COR-L47 (cell line): Measurements from ENCODE around the gene LAIR1.
"Not testable (repeated sequence)": the region's sequence is repeated elsewhere in the genome, so short reads cannot be mapped to it uniquely, and the experiment has no call there.

Experiments used
- DNase-seq: peaks from one replicate; lab custom pipeline; 2025; lab: John Stamatoyannopoulos, UW

Gene LAIR1

DNA sequence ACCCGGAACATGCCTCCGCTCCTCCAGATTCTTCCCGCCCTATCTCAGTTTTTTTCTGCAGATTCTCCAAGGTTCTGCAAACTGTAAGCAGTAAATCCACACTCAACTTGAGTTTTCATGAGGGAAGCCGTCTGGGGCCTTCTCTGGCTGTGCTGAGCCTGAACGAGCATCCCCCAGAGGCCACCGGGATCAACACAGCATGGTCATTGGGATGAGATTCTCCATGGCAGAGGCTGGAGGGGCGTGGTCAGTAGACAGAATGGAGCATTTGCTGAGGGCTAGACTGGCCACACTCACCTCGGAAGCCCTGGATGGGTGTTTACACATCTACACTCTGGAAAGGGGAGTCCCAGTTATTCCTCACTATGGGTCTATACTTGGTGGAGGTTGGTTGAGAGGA lies 23.4 kb downstream of the LAIR1 start:
- no peak for DNase-seq

GRCh38 chr19:54339646-54340358 lies 24.9 kb downstream of the LAIR1 start:
- no peak for DNase-seq

DNA sequence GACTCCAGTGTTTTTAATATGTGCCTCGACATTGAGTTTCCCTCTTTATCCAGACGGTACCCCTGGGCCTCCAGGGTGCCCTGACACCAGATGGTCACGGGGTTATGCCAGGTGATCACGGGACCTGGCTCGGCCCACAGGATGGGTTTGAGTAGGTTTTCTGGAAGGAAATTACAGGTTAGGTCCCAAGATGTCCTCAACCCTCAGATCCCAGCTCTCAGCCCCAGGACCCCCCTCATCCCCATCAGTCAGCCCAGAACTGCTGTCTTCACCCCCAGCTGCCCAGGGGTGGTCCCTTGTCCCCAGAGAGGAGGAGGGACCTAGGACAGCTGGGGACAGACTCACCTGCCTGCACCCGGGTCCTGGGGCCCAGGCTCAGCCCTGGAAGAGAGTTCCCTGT lies 26.2 kb downstream of the LAIR1 start:
- no peak for DNase-seq

DNA sequence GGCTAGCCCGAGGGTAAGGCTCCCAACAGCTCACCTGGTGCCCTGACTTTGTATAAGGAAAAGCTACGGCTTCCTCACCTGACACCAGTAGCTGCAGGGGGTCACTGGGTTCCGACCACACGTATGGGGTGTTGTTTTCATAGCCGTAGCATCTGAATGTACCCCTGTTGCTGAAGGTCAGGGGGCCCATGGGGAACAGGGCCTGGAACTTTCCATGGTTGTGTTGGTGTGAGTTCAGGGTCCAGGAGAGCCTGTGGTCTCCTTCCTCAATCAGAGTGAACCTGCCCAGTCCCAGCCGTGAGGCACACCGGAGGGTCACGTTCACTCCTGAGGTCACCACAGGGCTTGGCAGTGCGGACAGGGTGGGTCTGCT lies 26.9 kb downstream of the LAIR1 start:
- DNase-seq: no peak

DNA sequence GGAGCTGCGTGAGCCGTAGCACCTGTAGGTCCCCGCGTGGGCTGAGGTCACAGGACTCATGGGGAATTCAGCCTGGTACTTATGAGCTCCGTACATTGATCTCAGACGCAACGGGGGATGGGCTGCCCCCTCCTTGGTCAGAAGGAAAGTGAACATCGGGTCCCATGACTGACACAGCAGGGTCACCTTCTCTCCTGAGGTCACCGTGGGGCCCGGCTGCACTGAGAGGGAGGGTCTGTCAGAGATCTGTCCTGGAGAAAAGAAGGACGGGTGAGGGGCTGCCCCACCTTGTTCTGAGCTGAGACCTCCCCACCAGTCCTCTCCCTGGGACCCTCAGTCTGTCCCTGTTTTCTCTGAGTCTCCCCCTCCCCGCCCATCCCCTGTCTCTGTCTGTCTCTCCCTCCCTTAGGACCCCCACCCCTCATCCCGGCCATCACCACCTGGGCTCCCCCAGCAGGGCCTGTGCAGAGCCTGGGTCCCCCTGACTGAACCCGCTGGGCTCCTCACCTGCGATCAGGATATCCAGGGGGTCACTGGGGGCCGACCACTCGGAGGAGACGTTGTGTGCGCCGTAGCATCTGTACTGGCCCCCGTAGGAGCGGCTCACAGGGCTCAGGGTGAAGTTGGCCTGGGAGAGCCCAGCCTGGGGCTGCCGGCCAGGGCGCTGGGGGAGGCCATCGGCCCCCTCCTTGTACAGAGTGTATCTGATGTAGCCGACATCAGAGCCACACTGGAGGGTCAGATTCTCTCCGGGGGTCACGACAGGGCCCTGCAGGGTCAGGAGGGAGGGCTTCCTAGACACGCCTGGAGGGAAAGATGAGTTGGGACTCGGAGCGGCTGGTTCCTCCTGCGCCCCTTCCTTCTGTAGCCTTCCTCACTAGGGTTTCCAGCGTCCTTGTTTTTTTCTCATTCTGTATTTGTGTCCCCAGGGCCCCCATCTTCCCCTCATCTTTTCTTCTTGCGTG lies 27.6 kb downstream of the LAIR1 start:
- DNase-seq: no peak

GRCh38 chr19:54335979-54336892 lies 28.5 kb downstream of the LAIR1 start:
- DNase-seq: no peak

DNA sequence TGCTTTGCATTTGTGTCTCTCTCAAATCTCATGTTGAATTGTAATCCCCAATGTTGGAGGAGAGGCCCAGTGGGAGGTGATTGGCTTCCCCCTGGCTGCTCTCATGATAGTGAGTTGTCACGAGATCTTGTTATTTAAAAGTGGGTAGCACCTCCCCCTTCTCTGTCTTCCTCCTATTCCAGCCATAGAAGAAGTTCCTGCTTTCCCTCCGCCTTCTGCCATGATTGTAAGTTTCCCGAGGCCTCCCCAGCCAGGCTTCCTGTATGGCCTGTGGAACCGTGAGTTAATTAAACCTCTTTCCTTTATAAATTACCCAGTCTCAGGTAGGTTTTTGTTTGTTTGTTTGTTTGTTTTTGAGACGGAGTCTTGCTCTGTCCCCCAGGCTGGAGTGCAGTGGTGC lies 29.6 kb downstream of the LAIR1 start:
- no peak for DNase-seq

GRCh38 chr19:54333586-54334298 lies 31.0 kb downstream of the LAIR1 start:
- DNase-seq: no peak

- DNase-seq: no peak
Measured at GRCh38 chr19:54332149-54332548, 32.6 kb downstream of the LAIR1 start.

DNA sequence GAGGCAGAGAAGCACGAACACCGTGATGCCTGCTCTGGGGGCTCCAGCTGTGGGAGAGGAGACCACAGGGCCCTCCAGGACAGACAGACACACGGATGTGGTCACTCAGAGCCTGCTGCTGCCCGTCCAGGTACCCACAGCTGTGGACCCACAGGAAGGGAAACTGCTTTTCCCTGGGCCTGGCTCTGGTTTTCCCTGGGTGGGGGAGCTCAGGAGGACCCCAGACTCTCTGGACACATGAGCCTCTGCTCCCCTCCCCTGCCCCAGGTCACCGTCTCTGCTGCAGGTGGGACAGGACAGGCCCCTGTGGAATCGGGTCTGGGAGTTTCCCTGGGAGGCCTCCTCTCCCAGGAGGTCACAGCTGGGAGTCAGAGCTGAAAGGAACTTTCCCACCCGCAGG lies 33.1 kb downstream of the LAIR1 start:
- DNase-seq: no peak

DNA sequence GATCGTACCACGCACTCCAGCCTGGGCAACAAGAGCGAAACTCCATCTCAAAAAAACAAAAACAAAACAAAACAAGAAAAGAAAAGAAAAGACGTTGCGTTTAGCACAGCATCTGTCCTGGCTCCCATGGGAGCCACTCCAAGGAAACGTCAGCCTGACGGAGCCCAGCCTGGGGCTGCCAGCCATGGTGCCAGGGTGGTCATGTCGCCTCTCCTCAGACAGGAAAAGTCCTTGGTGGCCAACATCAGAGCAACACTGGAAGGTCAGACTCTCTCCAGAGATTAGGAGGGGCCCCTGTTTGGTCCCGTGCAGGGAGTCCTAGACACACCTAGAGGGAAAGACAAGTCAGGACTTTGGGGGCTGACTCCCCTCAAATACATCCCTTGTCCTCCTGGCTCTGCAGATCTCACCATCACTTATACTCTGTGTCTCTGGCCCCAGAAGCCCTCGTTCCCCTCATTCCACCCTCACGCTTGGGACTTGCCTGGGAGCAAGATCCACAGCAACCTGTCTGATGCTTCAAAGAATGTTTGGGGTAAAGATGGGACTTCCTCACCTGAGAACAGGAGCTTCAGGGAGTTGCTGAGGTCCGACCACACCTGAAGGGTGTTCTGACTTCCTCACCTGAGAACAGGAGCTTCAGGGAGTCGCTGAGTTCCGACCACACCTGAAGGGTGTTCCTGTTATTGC lies 35.1 kb downstream of the LAIR1 start:
- no peak for DNase-seq

DNA sequence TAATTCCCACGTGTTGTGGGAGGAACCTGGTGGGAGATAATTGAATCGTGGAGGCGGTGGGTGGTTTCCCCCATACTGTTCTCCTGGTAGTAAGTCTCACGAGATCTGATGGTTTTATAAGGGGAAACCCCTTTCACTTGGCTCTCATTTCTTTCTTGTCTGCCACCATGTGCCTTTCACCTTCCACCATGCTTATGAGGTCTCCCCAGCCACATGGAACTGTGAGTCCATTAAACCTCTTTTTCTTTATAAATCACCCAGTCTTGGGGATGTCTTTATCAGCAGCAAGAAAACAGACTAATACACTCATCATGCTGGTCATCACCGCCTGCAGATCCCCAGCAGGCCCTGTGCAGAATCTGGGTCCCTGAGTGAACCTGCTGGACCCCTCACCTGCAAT lies 36.0 kb downstream of the LAIR1 start:
- DNase-seq: not testable (repeated sequence)

DNA sequence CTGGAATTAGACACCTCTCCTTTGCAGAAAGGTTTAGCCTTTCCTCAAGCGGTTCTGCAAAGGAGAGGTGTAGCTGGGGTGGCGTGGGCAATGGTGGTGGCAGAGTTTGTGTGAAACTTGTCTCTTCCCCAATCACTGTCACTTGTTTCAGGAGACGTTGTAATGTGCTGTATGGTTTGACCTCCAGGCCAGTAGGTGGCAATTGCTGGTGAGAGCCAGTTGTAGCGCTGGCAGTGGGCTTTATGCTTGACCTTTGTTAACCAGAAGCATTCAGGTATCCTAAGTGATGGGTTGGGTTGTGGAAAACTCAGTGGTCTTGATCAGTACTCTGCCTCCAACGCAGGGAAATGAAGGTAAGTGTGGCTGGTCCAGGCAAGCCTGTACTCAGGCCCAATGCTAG lies 39.1 kb downstream of the LAIR1 start:
- no peak for DNase-seq

GRCh38 chr19:54325194-54325621 lies 39.5 kb downstream of the LAIR1 start:
- DNase-seq: no peak

GRCh38 chr19:54324071-54324470 lies 40.7 kb downstream of the LAIR1 start:
- DNase-seq: no peak

DNA sequence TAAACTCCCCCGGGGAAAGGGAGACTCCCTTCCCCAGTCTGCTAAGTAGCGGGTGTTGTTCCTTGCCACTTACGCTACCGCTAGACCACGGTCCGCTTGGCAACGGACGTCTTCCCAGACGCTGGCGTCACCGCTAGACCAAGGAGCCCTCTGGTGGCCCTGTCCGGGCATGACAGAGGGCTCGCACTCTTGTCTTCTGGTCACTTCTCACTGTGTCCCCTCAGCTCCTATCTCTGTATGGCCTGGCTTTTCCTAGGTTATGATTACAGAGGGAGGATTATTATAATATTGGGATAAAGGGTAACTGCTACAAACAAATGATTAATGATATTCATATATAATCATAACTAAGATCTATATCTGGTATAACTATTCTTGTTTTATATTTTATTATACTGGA lies 41.8 kb downstream of the LAIR1 start:
- DNase-seq: not testable (repeated sequence)

DNA sequence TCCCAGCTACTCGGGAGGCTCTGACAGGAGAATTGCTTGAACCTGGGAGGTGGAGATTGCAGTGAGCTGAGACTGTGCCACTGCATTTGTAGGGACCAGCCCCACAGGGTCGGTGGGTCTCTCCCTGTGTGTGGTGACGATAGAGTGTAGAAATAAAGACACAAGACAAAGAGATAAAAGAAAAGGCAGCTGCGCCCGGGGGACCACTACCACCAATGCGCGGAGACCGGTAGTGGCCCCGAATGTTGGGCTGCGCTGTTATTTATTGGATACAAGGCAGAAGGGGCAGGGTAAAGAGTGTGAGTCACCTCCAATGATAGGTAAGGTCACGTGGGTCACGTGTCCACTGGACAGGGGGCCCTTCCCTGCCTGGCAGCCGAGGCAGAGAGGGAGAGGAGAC lies 42.4 kb downstream of the LAIR1 start:
- not testable (repeated sequence) for DNase-seq

DNA sequence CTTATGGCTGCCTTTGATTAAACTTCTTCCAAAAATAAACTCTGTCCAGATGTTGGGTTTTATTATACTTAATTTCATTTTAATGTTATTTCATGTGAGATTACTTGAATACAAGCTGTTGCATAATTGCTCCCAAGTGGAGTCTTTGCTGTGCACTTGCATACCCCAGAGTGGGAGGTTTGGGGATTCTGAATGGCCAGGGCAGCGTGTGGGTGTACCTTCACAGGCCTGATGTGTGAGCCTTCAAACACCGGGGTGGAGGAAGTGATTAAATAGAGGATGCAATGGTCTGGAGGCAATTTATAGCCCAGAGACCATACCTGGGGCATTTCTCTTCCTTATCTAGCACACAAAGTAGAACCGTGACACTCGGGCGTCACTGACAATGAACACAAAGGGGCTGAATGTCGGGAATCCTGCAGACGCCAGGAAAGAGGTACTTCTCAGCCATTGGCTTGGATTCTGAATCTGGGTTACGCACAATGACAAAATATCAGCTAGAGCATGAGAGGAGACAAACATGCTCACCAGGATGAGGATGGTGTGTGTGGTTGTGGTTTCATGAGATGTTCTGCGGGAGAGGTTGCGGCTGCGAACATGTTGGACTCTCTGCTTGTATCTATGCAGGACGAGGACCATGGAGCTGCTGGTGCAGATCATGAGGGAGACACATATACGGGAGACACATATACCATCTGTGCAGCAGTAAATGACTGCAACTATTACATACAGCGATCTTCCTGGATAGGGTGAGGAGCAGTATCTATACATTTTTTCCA lies 44.6 kb downstream of the LAIR1 start:
- no peak for DNase-seq

DNA sequence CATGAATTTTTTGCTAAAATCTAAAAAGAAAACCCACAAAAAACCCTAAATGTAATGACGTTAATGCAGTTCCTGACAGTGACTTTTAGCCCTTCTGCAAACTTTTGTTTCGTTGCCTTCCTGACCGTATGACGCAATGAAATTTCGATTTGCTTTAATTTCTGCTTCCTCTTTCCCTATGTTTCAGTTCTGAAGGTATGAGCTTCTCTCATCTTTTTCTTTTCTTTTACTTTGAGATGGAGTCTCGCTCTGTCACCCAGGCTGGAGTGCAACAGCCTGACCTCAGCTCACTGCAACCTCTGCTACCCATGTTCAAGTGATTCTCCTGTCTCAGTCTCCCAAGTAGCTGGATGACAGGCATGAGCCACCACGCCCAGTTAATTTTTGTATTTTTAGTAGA lies 45.7 kb downstream of the LAIR1 start:
- DNase-seq: no peak

- no peak for DNase-seq
Measured at GRCh38 chr19:54317965-54318240, 46.8 kb downstream of the LAIR1 start.
